ENCODE data around the gene CDH12. TPM values are rescaled to one million over a fixed set of nuclear protein-coding genes. Genes with fewer than 3 reads are reported as not detected.

Gene CDH12
- total and polyA plus RNA-seq, 10 donors = 0.32 TPM; not detected in 9

DNA sequence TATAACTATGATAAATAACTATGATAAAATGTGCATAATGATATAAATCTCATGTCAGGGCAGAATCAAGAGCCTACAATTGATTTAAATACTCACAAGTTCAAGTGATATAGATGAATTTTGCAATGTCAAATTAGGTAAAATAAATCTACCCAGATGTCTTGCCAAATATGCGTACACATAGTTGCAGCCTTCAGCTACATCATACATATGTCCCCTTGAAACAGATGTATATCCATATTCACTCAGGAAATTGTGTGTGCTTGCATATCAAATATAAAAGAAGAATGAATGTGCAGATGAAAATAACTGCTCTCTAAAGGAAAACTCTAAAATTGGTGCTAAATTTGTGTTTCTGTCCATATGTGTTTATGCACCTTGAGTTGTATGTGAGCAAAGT lies 130.7 kb downstream of the CDH12 start:
- no peaks in the 10 kb centered on the region for H3K27me3 ChIP-seq (replicated peaks in 1 of 7)
- no peak overlapping the region for H3K27ac ChIP-seq
- H3K36me3 ChIP-seq = no peaks in the 10 kb centered on the region
- WGBS, 5 donors = 88 to 97% (median 92%) methylated on average over 1 of the region's 1 CpG
- intact Hi-C loops (cut with DNase I; ENCODE audit: low total_unique reads) = no loop called here
- no peak overlapping the region for H3K4me3 ChIP-seq
- no peak for DNase-seq
- no peaks in the 10 kb centered on the region for H3K4me1 ChIP-seq
- TF ChIP-seq POLR2A (IDR thresholded peaks at IDR 0.05) = no peak
- no peak for TF ChIP-seq POLR2AphosphoS5 (IDR thresholded peaks at IDR 0.05)
- TF ChIP-seq, protein P1, sequence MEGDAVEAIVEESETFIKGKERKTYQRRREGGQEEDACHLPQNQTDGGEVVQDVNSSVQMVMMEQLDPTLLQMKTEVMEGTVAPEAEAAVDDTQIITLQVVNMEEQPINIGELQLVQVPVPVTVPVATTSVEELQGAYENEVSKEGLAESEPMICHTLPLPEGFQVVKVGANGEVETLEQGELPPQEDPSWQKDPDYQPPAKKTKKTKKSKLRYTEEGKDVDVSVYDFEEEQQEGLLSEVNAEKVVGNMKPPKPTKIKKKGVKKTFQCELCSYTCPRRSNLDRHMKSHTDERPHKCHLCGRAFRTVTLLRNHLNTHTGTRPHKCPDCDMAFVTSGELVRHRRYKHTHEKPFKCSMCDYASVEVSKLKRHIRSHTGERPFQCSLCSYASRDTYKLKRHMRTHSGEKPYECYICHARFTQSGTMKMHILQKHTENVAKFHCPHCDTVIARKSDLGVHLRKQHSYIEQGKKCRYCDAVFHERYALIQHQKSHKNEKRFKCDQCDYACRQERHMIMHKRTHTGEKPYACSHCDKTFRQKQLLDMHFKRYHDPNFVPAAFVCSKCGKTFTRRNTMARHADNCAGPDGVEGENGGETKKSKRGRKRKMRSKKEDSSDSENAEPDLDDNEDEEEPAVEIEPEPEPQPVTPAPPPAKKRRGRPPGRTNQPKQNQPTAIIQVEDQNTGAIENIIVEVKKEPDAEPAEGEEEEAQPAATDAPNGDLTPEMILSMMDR (IDR thresholded peaks at IDR 0.05 in 8 of 11, conservative IDR thresholded peaks at IDR 0.05 in 3 of 11) = no peak
- peaks cover 0 to 37% (median 19%) of the 10 kb centered on the region in 8 donors for H3K9me3 ChIP-seq

GRCh38 chr5:22722056-22722455 lies 131.1 kb downstream of the CDH12 start:
- peaks cover 0 to 37% (median 19%) of the 10 kb centered on the region in 8 donors for H3K9me3 ChIP-seq
- intact Hi-C loops (cut with DNase I; ENCODE audit: low total_unique reads) = no loop called here
- DNase-seq = no peak
- no peak overlapping the region for H3K27ac ChIP-seq
- no peaks in the 10 kb centered on the region for H3K4me1 ChIP-seq
- no peak for TF ChIP-seq POLR2A (IDR thresholded peaks at IDR 0.05)
- TF ChIP-seq, protein P1 (IDR thresholded peaks at IDR 0.05 in 8 of 11, conservative IDR thresholded peaks at IDR 0.05 in 3 of 11) = no peak
- no peak for TF ChIP-seq POLR2AphosphoS5 (IDR thresholded peaks at IDR 0.05)
- H3K4me3 ChIP-seq = no peak overlapping the region
- 31 to 60% (median 33%) methylated on average over 1 of the region's 1 CpG for WGBS, 5 donors
- no peaks in the 10 kb centered on the region for H3K27me3 ChIP-seq (replicated peaks in 1 of 7)
- H3K36me3 ChIP-seq = no peaks in the 10 kb centered on the region

DNA sequence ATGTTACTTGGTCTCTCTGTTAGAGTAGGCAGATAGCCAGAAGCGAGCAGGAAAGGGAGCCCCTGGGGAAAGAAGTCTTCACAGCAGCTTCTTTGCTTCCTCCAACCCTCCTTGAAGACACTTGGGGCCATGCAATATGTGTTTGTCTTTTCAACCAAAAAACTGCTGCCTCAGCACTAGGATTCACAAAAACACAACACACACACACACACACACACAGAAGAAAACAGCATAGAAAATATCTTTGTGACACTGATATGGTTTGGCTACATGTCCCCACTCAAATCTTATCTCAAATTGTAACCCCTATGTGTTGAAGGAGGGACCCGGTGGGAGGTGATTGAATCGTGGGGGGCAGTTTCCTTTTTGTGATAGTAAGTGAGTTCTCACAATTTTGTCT lies 133.3 kb downstream of the CDH12 start:
- no peaks in the 10 kb centered on the region for H3K36me3 ChIP-seq
- DNase-seq = no peak
- no peaks in the 10 kb centered on the region for H3K27me3 ChIP-seq (replicated peaks in 1 of 7)
- no peak overlapping the region for H3K27ac ChIP-seq
- TF ChIP-seq, protein P1 (IDR thresholded peaks at IDR 0.05 in 8 of 11, conservative IDR thresholded peaks at IDR 0.05 in 3 of 11) = no peak
- TF ChIP-seq POLR2AphosphoS5 (IDR thresholded peaks at IDR 0.05) = no peak
- TF ChIP-seq POLR2A (IDR thresholded peaks at IDR 0.05) = no peak
- no peak overlapping the region for H3K4me3 ChIP-seq
- intact Hi-C loops (cut with DNase I; ENCODE audit: low total_unique reads) = no loop called here
- whole genome bisulfite sequencing, 5 donors = 65 to 82% (median 74%) methylated on average over 3 of the region's 3 CpGs
- peaks cover 0 to 31% (median 15%) of the 10 kb centered on the region in 8 donors for H3K9me3 ChIP-seq
- H3K4me1 ChIP-seq = no peaks in the 10 kb centered on the region

DNA sequence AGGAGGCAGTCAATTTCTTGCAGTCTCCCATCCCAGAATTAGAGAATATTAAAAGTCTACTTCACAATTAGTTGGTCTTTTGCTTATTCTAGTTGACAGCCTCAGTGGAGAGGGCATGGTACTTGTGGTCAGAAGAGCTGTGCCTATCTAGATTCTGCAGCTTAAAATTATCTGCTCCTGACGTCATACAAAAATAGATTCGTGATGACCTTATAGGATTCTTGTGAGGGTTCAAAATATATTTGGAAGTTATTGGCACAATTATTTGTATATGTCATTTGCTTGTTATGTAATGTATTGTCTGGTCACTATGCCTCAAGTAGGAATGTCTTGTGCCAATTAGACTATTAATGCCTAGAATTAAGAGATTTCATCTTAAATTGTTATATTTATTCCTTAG lies 142.5 kb downstream of the CDH12 start:
- intact Hi-C loops (cut with DNase I; ENCODE audit: low total_unique reads) = no loop called here
- no peak overlapping the region for H3K27ac ChIP-seq
- H3K9me3 ChIP-seq = no peaks in the 10 kb centered on the region
- TF ChIP-seq, protein P1 (IDR thresholded peaks at IDR 0.05 in 8 of 11, conservative IDR thresholded peaks at IDR 0.05 in 3 of 11) = no peak
- no peak for TF ChIP-seq POLR2A (IDR thresholded peaks at IDR 0.05)
- no peak overlapping the region for H3K4me3 ChIP-seq
- no peaks in the 10 kb centered on the region for H3K36me3 ChIP-seq
- no peak for DNase-seq
- no peaks in the 10 kb centered on the region for H3K4me1 ChIP-seq
- WGBS, 5 donors = 43 to 84% (median 74%) methylated on average over 2 of the region's 2 CpGs
- no peaks in the 10 kb centered on the region for H3K27me3 ChIP-seq (replicated peaks in 1 of 7)
